B cell (primary cell): ENCODE results near the gene BLM.

Source experiments
- EZH2 ChIP-seq: IDR thresholded peaks from 2 replicates; pipeline ENCODE4 v1.6.1; 2012; ENCODE audit warnings: borderline replicate concordance, low read depth, mild to moderate bottlenecking, moderate library complexity, low read length; ENCODE audit not compliant: insufficient read depth, poor library complexity, severe bottlenecking
- TF ChIP-seq, protein P1 (sequence below): fragments of 200-600 bp; IDR thresholded peaks from one replicate; pipeline ENCODE4 v1.8.0; 2022; ENCODE audit warnings: antibody characterized with exemption, mild to moderate bottlenecking

- TF ChIP-seq, protein P1, sequence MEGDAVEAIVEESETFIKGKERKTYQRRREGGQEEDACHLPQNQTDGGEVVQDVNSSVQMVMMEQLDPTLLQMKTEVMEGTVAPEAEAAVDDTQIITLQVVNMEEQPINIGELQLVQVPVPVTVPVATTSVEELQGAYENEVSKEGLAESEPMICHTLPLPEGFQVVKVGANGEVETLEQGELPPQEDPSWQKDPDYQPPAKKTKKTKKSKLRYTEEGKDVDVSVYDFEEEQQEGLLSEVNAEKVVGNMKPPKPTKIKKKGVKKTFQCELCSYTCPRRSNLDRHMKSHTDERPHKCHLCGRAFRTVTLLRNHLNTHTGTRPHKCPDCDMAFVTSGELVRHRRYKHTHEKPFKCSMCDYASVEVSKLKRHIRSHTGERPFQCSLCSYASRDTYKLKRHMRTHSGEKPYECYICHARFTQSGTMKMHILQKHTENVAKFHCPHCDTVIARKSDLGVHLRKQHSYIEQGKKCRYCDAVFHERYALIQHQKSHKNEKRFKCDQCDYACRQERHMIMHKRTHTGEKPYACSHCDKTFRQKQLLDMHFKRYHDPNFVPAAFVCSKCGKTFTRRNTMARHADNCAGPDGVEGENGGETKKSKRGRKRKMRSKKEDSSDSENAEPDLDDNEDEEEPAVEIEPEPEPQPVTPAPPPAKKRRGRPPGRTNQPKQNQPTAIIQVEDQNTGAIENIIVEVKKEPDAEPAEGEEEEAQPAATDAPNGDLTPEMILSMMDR = no peak
- TF ChIP-seq EZH2 = no peak
Measured at GRCh38 chr15:90845201-90845949, 128.2 kb downstream of the BLM start.
